Neural progenitor cell (in vitro differentiated cells): Measurements from ENCODE around the gene MGAT4A.

Experiments used
- CTCF ChIP-seq: fragments of 200-600 bp; sonication (generic); IDR thresholded peaks from 2 replicates; pipeline ENCODE4 v1.5.1; 2017; ENCODE audit warnings: antibody characterized with exemption, mild to moderate bottlenecking
- EZH2 ChIP-seq: fragments of 200-600 bp; sonication (generic); IDR thresholded peaks from 2 replicates; pipeline ENCODE4 v1.6.1; 2017; ENCODE audit warnings: antibody characterized with exemption, mild to moderate bottlenecking, moderate library complexity

DNA sequence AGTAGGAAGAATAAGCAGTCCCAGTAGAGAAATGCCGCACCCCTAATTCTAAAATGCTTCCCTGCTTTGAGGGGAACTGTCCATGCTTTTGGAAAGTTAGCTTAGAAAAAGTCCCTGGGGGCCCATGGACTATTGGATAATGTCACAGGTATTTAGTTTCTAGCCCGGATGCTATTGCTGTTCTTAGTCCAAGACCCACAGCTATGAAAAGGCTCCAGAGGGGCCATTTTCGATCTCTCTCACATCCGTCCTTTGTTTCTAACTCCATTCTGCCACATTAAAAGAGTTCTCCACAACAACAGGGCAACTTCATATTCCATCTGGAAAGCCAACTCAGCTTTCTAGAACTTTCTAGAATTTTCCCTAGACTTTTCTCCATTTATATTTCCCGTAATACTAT lies 47.2 kb downstream of the MGAT4A start:
- TF ChIP-seq CTCF, result no peak
- TF ChIP-seq EZH2, result no peak
